Measurements from ENCODE around the gene FKRP.
"Not testable (repeated sequence)": the region's sequence is repeated elsewhere in the genome, so short reads cannot be mapped to it uniquely, and the experiment has no call there.

Gene FKRP

GRCh38 chr19:46784262-46785053 is 38.6 kb downstream of the FKRP start:
- DNase-seq (ENCODE audit: low read depth, low spot score): no peak

GRCh38 chr19:46785054-46785979 is 39.5 kb downstream of the FKRP start:
- no peak for DNase-seq (ENCODE audit: low read depth, low spot score)

- DNase-seq (ENCODE audit: low read depth, low spot score): no peak
Observed at GRCh38 chr19:46785980-46786235, 40.1 kb downstream of the FKRP start.

- DNase-seq (ENCODE audit: low read depth, low spot score): no peak
Observed at GRCh38 chr19:46786236-46787039, 40.6 kb downstream of the FKRP start.

GRCh38 chr19:46787040-46787330 is 41.1 kb downstream of the FKRP start:
- no peak for DNase-seq (ENCODE audit: low read depth, low spot score)

GRCh38 chr19:46787331-46788261 is 41.7 kb downstream of the FKRP start:
- DNase-seq (ENCODE audit: low read depth, low spot score): no peak

- peak; percentile 86 for DNase-seq (ENCODE audit: low read depth, low spot score)
Observed at GRCh38 chr19:46788262-46788967, 42.6 kb downstream of the FKRP start, which contains the start of gene SLC1A5. SLC1A5 (minus strand) TSS chr19:46788594; CDS start chr19:46787965, 629 bp downstream.

GRCh38 chr19:46788968-46789338 is 43.1 kb downstream of the FKRP start:
- no peak for DNase-seq (ENCODE audit: low read depth, low spot score)

GRCh38 chr19:46789371-46789770 is 43.5 kb downstream of the FKRP start:
- no peak for DNase-seq (ENCODE audit: low read depth, low spot score)

- DNase-seq (ENCODE audit: low read depth, low spot score): no peak
Observed at GRCh38 chr19:46791944-46792343, 46.1 kb downstream of the FKRP start.

GRCh38 chr19:46797881-46798280 is 52.0 kb downstream of the FKRP start:
- DNase-seq (ENCODE audit: low read depth, low spot score): no peak

- no peak for DNase-seq (ENCODE audit: low read depth, low spot score)
Observed at GRCh38 chr19:46798713-46799112, 52.9 kb downstream of the FKRP start.

- no peak for DNase-seq (ENCODE audit: low read depth, low spot score)
Observed at GRCh38 chr19:46802152-46802551, 56.3 kb downstream of the FKRP start.

- no peak for DNase-seq (ENCODE audit: low read depth, low spot score)
Observed at GRCh38 chr19:46803555-46803954, 57.7 kb downstream of the FKRP start.

- not testable (repeated sequence) for DNase-seq (ENCODE audit: low read depth, low spot score)
Observed at GRCh38 chr19:46804432-46804831, 58.6 kb downstream of the FKRP start.

- DNase-seq (ENCODE audit: low read depth, low spot score): no peak
Observed at GRCh38 chr19:46806656-46807055, 60.8 kb downstream of the FKRP start.
